Stimulated activated CD8-positive, alpha-beta memory T cell treated with anti-CD3 and anti-CD28 coated beads, Interleukin-7, amount 100 ng/mL, for 48 hours (primary cell): ENCODE measurements around the gene PML.
A peak's percentile ranks its signal among the peaks of the same experiment; 100 is the strongest.
"Not testable (repeated sequence)": the region's sequence is repeated elsewhere in the genome, so short reads cannot be mapped to it uniquely, and the experiment has no call there.

Experiments used
- DNase-seq, 2 donors: peaks; one replicate each; pipeline ENCODE4 v3.0.0-alpha.2; 2020; ENCODE audit warnings: low read depth in 1 of 2; ENCODE audit errors: extremely low read depth in 1 of 2

Gene PML

GRCh38 chr15:73957785-73958184 is 36.7 kb upstream of the PML start:
- DNase-seq = no peak

GRCh38 chr15:73959012-73959581 is 35.4 kb upstream of the PML start:
- no peak for DNase-seq

GRCh38 chr15:73959801-73960200 is 34.7 kb upstream of the PML start:
- no peak for DNase-seq

- DNase-seq = not testable (repeated sequence)
Measured at GRCh38 chr15:73960472-73961070, 33.9 kb upstream of the PML start.

- no peak for DNase-seq
Measured at GRCh38 chr15:73962433-73962832, 32.1 kb upstream of the PML start.

GRCh38 chr15:73964736-73965093 is 29.8 kb upstream of the PML start:
- DNase-seq = peak; percentile 68 to 72

GRCh38 chr15:73965094-73965757 is 29.3 kb upstream of the PML start:
- peak in 1 of 2 donors; percentile 70 for DNase-seq

GRCh38 chr15:73965758-73966113 is 28.8 kb upstream of the PML start:
- no peak for DNase-seq

GRCh38 chr15:73968461-73968860 is 26.1 kb upstream of the PML start:
- no peak for DNase-seq

GRCh38 chr15:73969151-73969759 is 25.3 kb upstream of the PML start:
- no peak for DNase-seq

GRCh38 chr15:73972984-73973682 is 21.4 kb upstream of the PML start:
- DNase-seq = peak; percentile 48 to 68

GRCh38 chr15:73973683-73974200 is 20.8 kb upstream of the PML start:
- DNase-seq = not testable (repeated sequence)

- not testable (repeated sequence) for DNase-seq
Measured at GRCh38 chr15:73975440-73976125, 18.9 kb upstream of the PML start.

GRCh38 chr15:73978896-73979295 is 15.6 kb upstream of the PML start:
- no peak for DNase-seq

GRCh38 chr15:73979636-73980035 is 14.9 kb upstream of the PML start:
- DNase-seq = no peak

GRCh38 chr15:73981761-73982221 is 12.7 kb upstream of the PML start:
- no peak for DNase-seq

- no peak for DNase-seq
Measured at GRCh38 chr15:73982222-73982962, 12.1 kb upstream of the PML start.

- no peak for DNase-seq
Measured at GRCh38 chr15:73983211-73983727, 11.2 kb upstream of the PML start.

- DNase-seq = no peak
Measured at GRCh38 chr15:73983773-73984172, 10.7 kb upstream of the PML start.
